Peyer's patch (tissue), 4 donors: Measurements from ENCODE around the gene USP4.

Experiments
- POLR2A ChIP-seq, 2 donors: fragments of 450-650 bp; IDR thresholded peaks; one replicate each; pipeline ENCODE4 v1.5.1; 2017; ENCODE audit warnings: antibody characterized with exemption in 2 of 2, mild to moderate bottlenecking in 2 of 2, moderate library complexity in 2 of 2
- TF ChIP-seq, protein P1 (sequence below), 6 experiments: fragments of 450-650 bp in 4 of 6; fragments of 200-600 bp in 2 of 6; sonication (generic) in 1 of 6; IDR thresholded peaks; one replicate each; pipeline ENCODE4 v1.5.1; 2017 to 2019; ENCODE audit warnings: antibody characterized with exemption in 6 of 6, mild to moderate bottlenecking in 3 of 6, moderate library complexity in 1 of 6

DNA sequence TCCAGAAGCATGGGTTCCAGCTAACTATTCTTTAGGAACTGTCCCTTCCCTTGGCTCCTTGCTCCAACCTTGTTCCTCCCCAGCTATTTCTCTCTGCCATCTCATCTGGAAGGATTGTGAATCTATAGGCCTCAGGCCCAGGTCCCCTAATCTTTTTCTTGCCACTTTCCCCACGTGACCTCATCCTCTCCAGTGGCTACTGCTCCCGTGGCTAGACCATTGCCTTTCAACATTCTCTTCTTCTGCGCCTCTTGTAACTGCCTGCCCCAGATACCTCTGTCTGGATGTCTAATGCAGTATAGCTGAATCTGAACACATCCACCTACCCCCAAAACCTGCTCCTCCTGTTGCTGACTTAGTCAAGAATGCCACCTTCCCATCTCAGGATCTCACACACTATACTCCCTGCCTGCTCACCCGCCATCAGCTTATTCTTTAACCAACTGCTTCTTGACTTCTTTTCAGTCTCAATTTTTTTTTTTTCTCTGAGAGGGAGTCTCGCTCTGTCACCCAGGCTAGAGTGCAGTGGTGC, 13.1 kb upstream of the USP4 start:
- TF ChIP-seq, protein P1, sequence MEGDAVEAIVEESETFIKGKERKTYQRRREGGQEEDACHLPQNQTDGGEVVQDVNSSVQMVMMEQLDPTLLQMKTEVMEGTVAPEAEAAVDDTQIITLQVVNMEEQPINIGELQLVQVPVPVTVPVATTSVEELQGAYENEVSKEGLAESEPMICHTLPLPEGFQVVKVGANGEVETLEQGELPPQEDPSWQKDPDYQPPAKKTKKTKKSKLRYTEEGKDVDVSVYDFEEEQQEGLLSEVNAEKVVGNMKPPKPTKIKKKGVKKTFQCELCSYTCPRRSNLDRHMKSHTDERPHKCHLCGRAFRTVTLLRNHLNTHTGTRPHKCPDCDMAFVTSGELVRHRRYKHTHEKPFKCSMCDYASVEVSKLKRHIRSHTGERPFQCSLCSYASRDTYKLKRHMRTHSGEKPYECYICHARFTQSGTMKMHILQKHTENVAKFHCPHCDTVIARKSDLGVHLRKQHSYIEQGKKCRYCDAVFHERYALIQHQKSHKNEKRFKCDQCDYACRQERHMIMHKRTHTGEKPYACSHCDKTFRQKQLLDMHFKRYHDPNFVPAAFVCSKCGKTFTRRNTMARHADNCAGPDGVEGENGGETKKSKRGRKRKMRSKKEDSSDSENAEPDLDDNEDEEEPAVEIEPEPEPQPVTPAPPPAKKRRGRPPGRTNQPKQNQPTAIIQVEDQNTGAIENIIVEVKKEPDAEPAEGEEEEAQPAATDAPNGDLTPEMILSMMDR (IDR thresholded peaks at IDR 0.05): no peak
- no peak for TF ChIP-seq POLR2A (IDR thresholded peaks at IDR 0.05)
